ENCODE data around the gene BNC2. TPM values are rescaled to one million over a fixed set of nuclear protein-coding genes. Genes with fewer than 3 reads are reported as not detected.
"Not testable (repeated sequence)": the region's sequence is repeated elsewhere in the genome, so short reads cannot be mapped to it uniquely, and the experiment has no call there.

Gene BNC2
- total RNA-seq, 1 experiment from 2014 or later, result 4.9 TPM

DNA sequence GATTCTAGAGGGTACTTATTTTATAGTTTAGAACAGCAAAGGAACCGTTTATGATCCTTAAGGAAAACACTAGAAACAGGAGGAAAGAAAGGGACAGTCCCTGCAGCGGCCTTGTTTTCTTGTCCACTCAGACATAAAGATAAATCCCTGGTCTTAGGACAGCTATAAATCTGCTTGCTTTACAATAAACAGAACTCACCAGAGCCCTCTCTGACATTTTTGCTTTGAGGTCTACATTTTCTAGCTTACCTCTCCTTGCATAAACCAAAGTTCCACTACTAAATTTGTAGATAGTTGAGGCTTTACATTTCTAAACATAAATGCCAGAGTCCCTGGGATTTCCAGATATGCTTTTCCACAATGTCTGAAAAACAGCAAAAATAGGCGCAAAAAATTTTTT lies 422.5 kb downstream of the BNC2 start:
- H3K4me3 ChIP-seq, result no peak overlapping the region
- H3K4me1 ChIP-seq (replicated peaks), result peaks cover 16% of the 10 kb centered on the region
- H3K36me3 ChIP-seq, result no peaks in the 10 kb centered on the region
- H3K27ac ChIP-seq, result no peak overlapping the region
- no peaks in the 10 kb centered on the region for H3K27me3 ChIP-seq (replicated peaks)
- no peaks in the 10 kb centered on the region for H3K9me3 ChIP-seq (replicated peaks)
- no peak for DNase-seq (ENCODE audit: low read depth in 1 of 2, low spot score in 2 of 2)

DNA sequence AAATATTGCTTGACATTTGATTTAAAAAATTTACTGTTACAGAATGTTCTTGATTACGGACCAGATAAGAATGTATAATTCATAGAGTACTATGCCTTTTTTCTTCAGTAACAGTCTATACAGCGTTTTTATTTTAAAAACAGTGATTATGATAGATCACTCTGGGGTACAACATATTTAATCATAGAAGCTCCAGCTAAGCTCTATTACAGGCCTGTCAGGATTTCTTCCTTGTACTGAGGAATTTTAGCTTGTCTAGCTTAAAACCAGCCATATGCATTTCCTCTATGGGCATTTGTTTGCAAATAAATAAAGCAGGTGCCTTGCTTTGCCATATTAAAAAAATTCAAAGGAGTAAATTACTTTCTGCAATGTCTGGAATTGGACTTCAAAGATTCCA lies 423.8 kb downstream of the BNC2 start:
- no peak overlapping the region for H3K27ac ChIP-seq
- peaks cover 23% of the 10 kb centered on the region for H3K4me1 ChIP-seq (replicated peaks)
- H3K27me3 ChIP-seq (replicated peaks), result no peaks in the 10 kb centered on the region
- no peak for DNase-seq (ENCODE audit: low read depth in 1 of 2, low spot score in 2 of 2)
- no peaks in the 10 kb centered on the region for H3K9me3 ChIP-seq (replicated peaks)
- no peaks in the 10 kb centered on the region for H3K36me3 ChIP-seq
- H3K4me3 ChIP-seq, result no peak overlapping the region

DNA sequence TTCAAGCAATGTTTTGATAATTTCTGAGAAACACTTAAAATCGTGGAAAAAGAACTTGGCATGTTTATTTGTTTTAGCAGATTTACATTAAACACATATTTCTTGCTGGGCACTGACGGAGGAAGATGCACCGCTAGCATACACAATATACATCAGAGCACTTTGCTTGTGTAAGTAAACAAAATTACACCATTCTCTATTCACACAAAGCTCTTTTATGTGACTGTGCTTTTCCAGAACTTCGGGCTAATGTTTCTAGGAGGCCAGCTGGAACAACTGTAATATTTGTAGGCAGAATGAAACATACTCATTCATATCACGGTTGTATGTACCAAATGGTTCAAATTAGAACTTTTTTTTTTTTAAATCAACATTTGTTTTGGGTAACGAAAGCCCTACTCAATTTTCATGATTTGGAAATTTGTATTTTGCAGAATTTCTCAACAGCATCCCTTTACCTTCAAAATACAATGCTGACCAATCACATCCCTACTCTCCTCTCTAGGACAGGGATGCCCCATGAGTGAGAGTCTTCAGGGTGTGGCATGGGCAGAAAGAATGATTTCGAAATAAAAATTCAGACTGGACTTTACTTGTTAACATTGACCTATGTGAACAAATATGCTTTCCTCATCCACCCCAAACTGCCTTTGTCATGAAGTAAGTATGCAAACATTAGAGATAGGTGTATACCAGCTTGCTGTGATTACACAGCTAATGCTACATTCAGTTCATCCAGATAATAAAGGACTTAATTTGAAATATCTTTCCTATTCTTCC lies 425.1 kb downstream of the BNC2 start:
- H3K4me1 ChIP-seq (replicated peaks), result peaks cover 23% of the 10 kb centered on the region
- no peaks in the 10 kb centered on the region for H3K27me3 ChIP-seq (replicated peaks)
- DNase-seq (ENCODE audit: low read depth in 1 of 2, low spot score in 2 of 2), result peak in 1 of 2 experiments; percentile 42
- no peaks in the 10 kb centered on the region for H3K36me3 ChIP-seq
- no peaks in the 10 kb centered on the region for H3K9me3 ChIP-seq (replicated peaks)
- no peak overlapping the region for H3K4me3 ChIP-seq
- H3K27ac ChIP-seq, result no peak overlapping the region

DNA sequence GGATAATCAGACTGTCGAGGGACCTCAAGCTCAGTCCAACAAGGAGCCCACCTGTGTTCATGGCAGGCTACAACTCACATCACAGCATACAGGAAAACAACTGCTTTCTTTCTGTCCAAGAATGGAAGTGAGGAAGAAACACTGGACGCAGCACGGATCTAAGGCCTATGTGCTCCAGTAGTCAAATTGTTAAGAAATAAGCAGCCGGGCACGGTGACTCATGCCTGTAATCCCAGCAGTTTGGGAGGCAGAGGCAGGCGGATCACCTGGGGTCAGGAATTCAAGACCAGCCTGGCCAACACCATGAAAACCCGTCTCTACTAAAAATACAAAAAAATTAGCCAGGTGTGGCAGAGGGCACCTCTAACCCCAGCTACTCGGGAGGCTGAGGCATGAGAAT lies 427.8 kb downstream of the BNC2 start:
- H3K4me1 ChIP-seq (replicated peaks), result peaks cover 23% of the 10 kb centered on the region
- DNase-seq (ENCODE audit: low read depth in 1 of 2, low spot score in 2 of 2), result peak; percentile 26 to 50
- H3K36me3 ChIP-seq, result no peaks in the 10 kb centered on the region
- H3K27ac ChIP-seq, result no peak overlapping the region; the same call in 1 of the 2 replicates
- H3K4me3 ChIP-seq, result no peak overlapping the region
- H3K27me3 ChIP-seq (replicated peaks), result no peaks in the 10 kb centered on the region
- H3K9me3 ChIP-seq (replicated peaks), result no peaks in the 10 kb centered on the region

DNA sequence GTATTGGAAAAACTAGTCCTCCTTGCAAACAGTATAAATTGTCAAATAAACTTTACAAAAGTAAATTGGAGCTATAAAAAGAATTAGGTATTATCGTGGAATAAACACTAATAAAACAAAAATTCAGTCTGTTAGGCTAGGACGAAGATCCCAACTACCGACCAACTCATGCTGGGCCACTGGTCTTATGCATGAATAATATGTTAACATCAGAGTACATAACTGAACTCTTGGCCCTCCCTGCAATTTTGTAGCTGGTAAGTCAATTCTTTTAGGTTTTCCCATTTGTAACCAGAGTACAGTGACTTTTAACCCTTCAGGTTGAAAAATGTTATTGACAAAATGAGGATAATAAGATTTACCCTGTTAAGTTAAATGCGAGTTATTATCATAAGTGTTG lies 428.7 kb downstream of the BNC2 start:
- no peak overlapping the region for H3K27ac ChIP-seq
- peaks cover 23% of the 10 kb centered on the region for H3K4me1 ChIP-seq (replicated peaks)
- H3K4me3 ChIP-seq, result no peak overlapping the region
- H3K27me3 ChIP-seq (replicated peaks), result no peaks in the 10 kb centered on the region
- DNase-seq (ENCODE audit: low read depth in 1 of 2, low spot score in 2 of 2), result no peak
- H3K9me3 ChIP-seq (replicated peaks), result no peaks in the 10 kb centered on the region
- H3K36me3 ChIP-seq, result no peaks in the 10 kb centered on the region

DNA sequence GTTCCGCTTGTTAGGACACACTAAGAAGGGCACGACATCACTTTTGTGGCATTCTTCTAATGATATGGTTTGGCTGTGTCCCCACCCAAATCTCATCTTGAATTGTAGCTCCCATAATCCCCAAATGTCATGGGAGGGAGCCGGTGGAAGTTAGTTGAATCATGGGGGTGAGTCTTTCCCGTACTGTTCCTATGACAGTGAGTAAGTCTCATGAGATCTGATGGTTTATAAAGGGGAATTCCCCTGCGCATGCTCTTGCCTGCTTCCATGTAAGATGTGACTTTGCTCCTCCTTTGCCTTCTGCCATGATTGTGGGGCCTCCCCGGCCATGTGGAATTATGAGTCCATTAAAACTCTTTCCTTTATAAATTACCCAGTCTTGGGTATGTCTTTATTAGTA lies 431.6 kb downstream of the BNC2 start:
- not testable (repeated sequence) for DNase-seq (ENCODE audit: low read depth in 1 of 2, low spot score in 2 of 2); H3K36me3 ChIP-seq; H3K4me3 ChIP-seq; H3K27ac ChIP-seq; H3K27me3 ChIP-seq (replicated peaks); H3K9me3 ChIP-seq (replicated peaks)
- peaks cover 13% of the 10 kb centered on the region for H3K4me1 ChIP-seq (replicated peaks)

DNA sequence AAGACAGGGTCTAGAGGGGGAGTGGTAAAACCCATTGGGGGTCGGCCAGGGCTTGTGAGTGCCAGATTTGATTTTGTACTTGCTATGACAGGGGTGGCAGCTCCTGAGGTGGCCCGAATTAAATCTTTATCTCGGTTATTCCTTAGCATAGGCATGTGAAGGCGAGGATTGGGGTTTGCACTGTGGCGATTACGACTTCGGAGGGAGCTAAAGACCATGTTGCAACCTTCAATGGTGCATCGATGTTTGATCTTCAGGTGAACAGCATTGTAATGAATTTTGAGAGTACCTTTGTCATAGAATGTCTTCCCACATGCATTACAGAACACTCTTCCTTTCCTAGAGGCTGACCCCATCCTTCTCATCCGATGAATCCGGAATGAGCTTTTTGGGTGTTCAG lies 433.9 kb downstream of the BNC2 start:
- Histone ChIP-seq H3K27me3 (replicated peaks) (no peaks in the 10 kb centered on the region), H3K36me3 (no peaks in the 10 kb centered on the region)

DNA sequence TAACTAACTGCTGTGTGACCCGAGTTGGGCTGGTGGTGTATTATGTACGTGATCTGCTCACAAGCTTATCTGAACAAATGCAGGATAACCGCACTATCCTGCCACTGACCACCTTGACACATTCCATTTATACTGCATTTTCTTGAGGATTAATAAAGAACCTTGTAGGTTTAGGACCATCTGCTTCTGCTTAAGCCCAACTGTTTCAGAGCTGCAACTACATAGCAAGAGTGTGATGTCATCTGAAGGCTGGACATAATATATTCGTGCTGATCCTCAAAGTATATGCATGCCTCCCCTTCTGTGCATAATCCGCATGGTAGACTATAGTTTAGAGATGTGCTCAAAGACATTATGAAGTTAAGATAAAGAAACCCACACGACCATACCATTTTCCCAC lies 435.9 kb downstream of the BNC2 start:
- Histone ChIP-seq H3K9me3 (replicated peaks) (no peaks in the 10 kb centered on the region), H3K4me3 (no peak overlapping the region), H3K27me3 (replicated peaks) (no peaks in the 10 kb centered on the region), H3K4me1 (replicated peaks) (peaks cover 6% of the 10 kb centered on the region), H3K36me3 (no peaks in the 10 kb centered on the region), H3K27ac (no peak overlapping the region)
- peak in 1 of 2 experiments; percentile 19 for DNase-seq (ENCODE audit: low read depth in 1 of 2, low spot score in 2 of 2)

More for the DNA sequence above, 433.9 kb downstream of the BNC2 start:
- peaks cover 6% of the 10 kb centered on the region for H3K4me1 ChIP-seq (replicated peaks)
- H3K9me3 ChIP-seq (replicated peaks), result no peaks in the 10 kb centered on the region
- H3K4me3 ChIP-seq, result no peak overlapping the region
- H3K27ac ChIP-seq, result no peak overlapping the region
- no peak for DNase-seq (ENCODE audit: low read depth in 1 of 2, low spot score in 2 of 2)

DNA sequence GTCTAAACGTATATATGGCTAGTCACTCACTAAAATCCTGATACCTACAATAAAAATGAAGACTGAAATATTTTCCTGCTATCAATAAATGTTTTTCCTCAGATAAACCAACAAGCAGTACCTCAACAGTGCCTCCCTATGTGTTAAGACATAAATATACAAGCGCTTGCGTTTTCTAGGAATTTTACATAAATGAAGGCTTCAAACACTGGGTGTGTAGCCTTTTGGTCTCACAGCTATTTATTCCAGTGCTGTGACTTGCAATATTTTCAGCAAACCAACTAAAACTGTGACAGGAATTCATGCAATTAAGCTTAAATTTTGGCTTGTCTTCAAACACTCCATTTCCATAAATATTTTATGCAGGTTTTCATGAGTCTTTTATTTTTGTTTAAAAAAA lies 437.0 kb downstream of the BNC2 start:
- DNase-seq (ENCODE audit: low read depth in 1 of 2, low spot score in 2 of 2), result no peak
- Histone ChIP-seq H3K27me3 (replicated peaks) (no peaks in the 10 kb centered on the region), H3K27ac (no peak overlapping the region), H3K36me3 (no peaks in the 10 kb centered on the region), H3K4me3 (no peak overlapping the region), H3K4me1 (replicated peaks) (peaks cover 6% of the 10 kb centered on the region), H3K9me3 (replicated peaks) (no peaks in the 10 kb centered on the region)

DNA sequence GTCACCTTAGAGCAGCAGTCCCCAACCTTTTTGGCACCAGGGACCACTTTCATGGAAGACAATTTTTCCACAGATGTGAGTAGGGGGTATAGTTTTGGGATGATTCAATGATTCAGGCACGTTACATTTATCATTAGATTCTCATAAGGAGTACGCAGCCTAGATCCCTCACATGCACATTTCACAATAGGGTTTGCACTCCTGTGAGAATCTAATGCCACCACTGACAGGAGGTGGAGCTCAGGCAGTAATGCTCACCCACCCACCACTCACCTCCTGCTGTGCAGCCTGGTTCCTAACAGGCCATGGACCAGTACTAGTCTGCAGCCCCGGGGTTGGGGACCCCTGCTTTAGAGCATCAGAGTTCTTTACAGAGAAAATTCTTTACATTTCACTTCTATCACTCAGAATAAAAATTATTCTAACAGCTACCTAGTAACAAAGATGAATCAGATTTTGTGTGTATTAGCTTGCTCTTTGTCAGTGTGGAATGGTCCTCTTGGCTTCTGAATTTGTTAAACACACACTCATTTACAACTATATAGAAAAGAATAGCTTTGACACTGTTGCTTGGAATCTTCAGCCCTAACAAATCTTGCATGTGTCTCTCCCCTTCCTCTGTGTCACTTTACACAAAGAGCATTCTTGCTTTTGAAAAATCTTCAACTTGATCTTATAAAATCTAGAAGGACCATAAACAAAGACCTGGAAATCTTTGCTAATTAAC lies 438.6 kb downstream of the BNC2 start:
- H3K27ac ChIP-seq, result no peak overlapping the region
- H3K27me3 ChIP-seq (replicated peaks), result no peaks in the 10 kb centered on the region
- no peaks in the 10 kb centered on the region for H3K9me3 ChIP-seq (replicated peaks)
- H3K4me3 ChIP-seq, result no peak overlapping the region
- no peak for DNase-seq (ENCODE audit: low read depth in 1 of 2, low spot score in 2 of 2)
- no peaks in the 10 kb centered on the region for H3K36me3 ChIP-seq
- H3K4me1 ChIP-seq (replicated peaks), result peaks cover 6% of the 10 kb centered on the region

DNA sequence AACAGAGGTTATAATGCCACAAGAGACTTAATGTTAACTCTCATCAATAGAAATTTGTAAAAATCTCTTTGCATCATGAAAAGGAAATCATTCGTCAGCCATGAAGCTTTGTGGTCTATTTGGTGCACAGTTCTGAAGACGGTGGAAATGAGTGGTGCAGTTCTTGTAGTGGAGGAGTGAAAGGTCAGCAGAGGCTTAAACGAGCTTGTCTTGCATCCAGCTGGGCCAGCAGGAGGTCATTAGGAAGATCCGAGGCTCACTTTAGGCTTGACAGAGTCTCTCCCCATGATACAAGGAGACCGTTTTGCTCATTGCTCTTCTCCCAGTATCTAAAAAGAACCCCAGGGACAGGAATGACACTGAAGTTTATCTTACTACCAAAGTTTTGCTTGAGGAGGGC lies 440.8 kb downstream of the BNC2 start:
- Histone ChIP-seq H3K27me3 (replicated peaks) (no peaks in the 10 kb centered on the region), H3K4me1 (replicated peaks) (peaks cover 19% of the 10 kb centered on the region), H3K4me3 (no peak overlapping the region), H3K27ac (no peak overlapping the region), H3K9me3 (replicated peaks) (no peaks in the 10 kb centered on the region), H3K36me3 (no peaks in the 10 kb centered on the region)
- no peak for DNase-seq (ENCODE audit: low read depth in 1 of 2, low spot score in 2 of 2)

DNA sequence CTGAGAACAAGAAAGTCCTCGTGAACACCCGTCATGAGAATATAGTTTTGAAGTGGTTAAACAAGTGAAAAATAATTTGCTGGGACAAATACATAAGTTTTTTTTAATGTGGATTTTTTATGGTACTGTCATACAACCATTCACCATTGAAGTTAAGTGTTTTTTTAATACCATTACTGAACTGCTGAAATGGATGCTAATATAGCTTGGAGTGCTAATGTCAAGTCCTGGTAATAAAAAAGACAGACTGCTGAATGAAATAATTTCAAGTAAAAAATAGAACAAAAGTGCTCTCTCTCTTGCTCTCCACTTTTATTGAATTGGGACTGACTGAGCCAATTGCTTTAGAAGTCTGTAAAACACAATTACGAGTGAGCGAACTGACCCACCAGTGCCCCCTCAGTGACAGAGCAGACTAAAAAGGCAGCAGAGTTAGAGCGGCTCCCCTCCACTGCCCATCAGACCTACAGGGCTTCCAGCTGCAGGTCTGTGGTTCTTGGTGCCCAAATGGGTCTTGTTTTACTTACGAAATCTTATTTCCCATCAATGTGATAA lies 442.5 kb downstream of the BNC2 start:
- H3K9me3 ChIP-seq (replicated peaks), result no peaks in the 10 kb centered on the region
- DNase-seq (ENCODE audit: low read depth in 1 of 2, low spot score in 2 of 2), result no peak
- no peak overlapping the region for H3K27ac ChIP-seq
- H3K4me1 ChIP-seq (replicated peaks), result peaks cover 14% of the 10 kb centered on the region
- no peak overlapping the region for H3K4me3 ChIP-seq
- no peaks in the 10 kb centered on the region for H3K36me3 ChIP-seq
- no peaks in the 10 kb centered on the region for H3K27me3 ChIP-seq (replicated peaks)

DNA sequence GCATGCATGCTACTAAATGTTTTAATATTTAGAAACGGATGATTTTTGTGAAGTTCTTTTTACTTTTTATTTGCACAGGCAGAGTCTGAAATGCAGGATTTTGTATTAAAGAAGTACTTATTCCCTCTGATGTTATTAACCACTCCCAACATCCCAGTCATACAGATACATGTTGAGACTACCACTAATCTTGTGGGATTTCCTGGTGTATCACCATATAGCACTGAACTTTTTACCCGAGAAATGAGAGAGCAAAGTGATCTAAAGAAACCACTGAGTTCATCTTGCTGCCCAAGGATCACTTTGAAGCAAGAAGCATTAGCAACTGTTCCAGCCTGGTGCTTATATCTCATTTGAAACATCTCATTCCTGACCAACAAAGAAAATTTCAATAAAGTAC lies 443.8 kb downstream of the BNC2 start:
- Histone ChIP-seq H3K27ac (no peak overlapping the region), H3K9me3 (replicated peaks) (no peaks in the 10 kb centered on the region), H3K4me1 (replicated peaks) (peaks cover 17% of the 10 kb centered on the region), H3K4me3 (no peak overlapping the region), H3K27me3 (replicated peaks) (no peaks in the 10 kb centered on the region), H3K36me3 (no peaks in the 10 kb centered on the region)
- DNase-seq (ENCODE audit: low read depth in 1 of 2, low spot score in 2 of 2), result no peak

DNA sequence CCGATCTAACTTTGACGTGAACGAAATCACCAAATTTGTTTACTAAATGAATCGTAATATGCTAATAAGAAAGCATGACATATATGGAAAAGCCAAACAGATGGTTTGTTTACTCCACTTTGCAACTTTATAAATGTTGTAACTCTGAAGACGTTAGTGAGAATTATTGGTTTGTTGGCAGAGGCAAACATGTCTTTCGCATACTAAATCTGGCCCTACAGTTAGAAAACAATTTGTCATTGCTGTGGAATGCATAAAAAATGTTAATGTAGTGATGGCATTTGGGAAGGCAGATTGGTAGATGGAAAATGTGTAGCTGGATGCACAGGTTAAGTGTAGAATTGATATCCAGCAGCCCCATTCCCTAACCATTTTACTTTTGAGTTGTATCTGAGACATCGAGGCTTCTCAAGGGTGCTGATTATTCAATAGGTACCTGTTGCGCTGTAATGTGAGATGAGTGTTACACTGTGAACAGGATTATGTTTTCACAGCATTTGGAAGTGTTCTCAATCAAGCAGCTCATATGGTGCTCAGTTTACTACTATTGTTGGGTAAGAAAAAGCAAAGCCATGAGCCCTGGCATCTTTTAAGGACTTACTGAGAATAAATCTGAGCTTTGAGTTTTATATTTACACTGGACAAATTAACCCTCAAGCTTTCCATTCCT lies 444.8 kb downstream of the BNC2 start:
- Histone ChIP-seq H3K27ac (peak overlapping the region; percentile 67), H3K4me3 (no peak overlapping the region), H3K4me1 (replicated peaks) (peaks cover 25% of the 10 kb centered on the region), H3K36me3 (no peaks in the 10 kb centered on the region), H3K27me3 (replicated peaks) (no peaks in the 10 kb centered on the region), H3K9me3 (replicated peaks) (no peaks in the 10 kb centered on the region)
- peak in 1 of 2 experiments; percentile 61 for DNase-seq (ENCODE audit: low read depth in 1 of 2, low spot score in 2 of 2)

All from SJSA1 (cell line).